Natural killer cell (primary cell): ENCODE results near the gene VAT1. TPM values are rescaled to one million over a fixed set of nuclear protein-coding genes. Genes with fewer than 3 reads are reported as not detected.
A peak's percentile ranks its signal among the peaks of the same experiment; 100 is the strongest.

Experiments used
- ATAC-seq, 3 donors: fragments of 150-1000 bp in 2 of 3; fragments of 200-7000 bp in 1 of 3; cut with Tn5 transposase; 1 replicate in 1 of 3; 2 replicates in 2 of 3; pipeline ENCODE4 v1.10.0; 2021; ENCODE audit warnings: mild to moderate bottlenecking in 2 of 3, moderate library complexity in 2 of 3
- DNase-seq, 2 donors: peaks; one replicate each; pipeline versions ENCODE4 v3.0.0 to v3.0.0-alpha.2; 2013 to 2021; ENCODE audit warnings: mixed read lengths in 1 of 2
- H3K27ac ChIP-seq: one replicate; pipeline ENCODE4 v1.5.1; 2013; ENCODE audit warnings: mild to moderate bottlenecking, low read length
- H3K27me3 ChIP-seq: one replicate; pipeline ENCODE4 v1.6.1; 2013; ENCODE audit warnings: low read length; ENCODE audit not compliant: control insufficient read depth, insufficient read depth
- H3K36me3 ChIP-seq: one replicate; pipeline ENCODE4 v1.6.1; 2013; ENCODE audit warnings: low read length; ENCODE audit not compliant: control insufficient read depth, insufficient read depth
- H3K4me1 ChIP-seq: one replicate; pipeline ENCODE4 v1.6.1; 2013; ENCODE audit warnings: low read length; ENCODE audit not compliant: control insufficient read depth, insufficient read depth
- H3K4me3 ChIP-seq: one replicate; pipeline ENCODE4 v1.5.1; 2013; ENCODE audit warnings: low read length
- H3K9me3 ChIP-seq: one replicate; pipeline ENCODE4 v1.6.1; 2013; ENCODE audit warnings: low read length; ENCODE audit not compliant: control insufficient read depth, insufficient read depth
- H3K27ac Mint-ChIP-seq, 2 donors: one replicate each; pipeline ENCODE4 v1.8.0; 2022; ENCODE audit warnings: mild to moderate bottlenecking in 2 of 2, mixed read lengths in 2 of 2, moderate library complexity in 1 of 2
- H3K27me3 Mint-ChIP-seq, 2 donors: one replicate each; pipeline ENCODE4 v1.8.0; 2022; ENCODE audit warnings: low read depth in 2 of 2, mixed read lengths in 2 of 2
- H3K36me3 Mint-ChIP-seq: one replicate; pipeline ENCODE4 v1.8.0; 2022; ENCODE audit warnings: mixed read lengths
- H3K4me1 Mint-ChIP-seq, 2 donors: one replicate each; pipeline ENCODE4 v1.8.0; 2022; ENCODE audit warnings: mixed read lengths in 2 of 2
- H3K4me3 Mint-ChIP-seq: one replicate; pipeline ENCODE4 v1.8.0; 2022; ENCODE audit warnings: mild to moderate bottlenecking, moderate library complexity, mixed read lengths
- H3K9me3 Mint-ChIP-seq, 2 donors: one replicate each; pipeline ENCODE4 v1.8.0; 2022; ENCODE audit warnings: mixed read lengths in 2 of 2
- CTCF ChIP-seq: fragments of 200-600 bp; IDR thresholded peaks from one replicate; pipeline ENCODE4 v1.8.0; 2022; ENCODE audit warnings: antibody characterized with exemption
- WGBS: methylation state at CpG from one replicate; pipeline ENCODE4 v1.1.7; 2013; ENCODE audit warnings: missing lambda C conversion rate; ENCODE audit not compliant: insufficient coverage; 5-methylcytosine and 5-hydroxymethylcytosine counted together
- intact Hi-C: fragments of 100-400 bp; cut with micrococcal nuclease; formaldehyde crosslinking; loops from one replicate; pipeline ENCODE4 v1.14.2; 2022
- total RNA-seq, 4 donors: library from RNA; stranded (reverse); fragments of 120-200 nt in 1 of 4; gene quantifications; one replicate each; pipeline versions ENCODE4 v1.2.3 to v1.2.4, GENCODE V29; 2013 to 2022

Gene VAT1
- total RNA-seq, 3 donors from 2014 or later (not counting 1 experiment from before 2014, with no cell fraction given): 21.1 to 32.1 (median 31.9) TPM

DNA sequence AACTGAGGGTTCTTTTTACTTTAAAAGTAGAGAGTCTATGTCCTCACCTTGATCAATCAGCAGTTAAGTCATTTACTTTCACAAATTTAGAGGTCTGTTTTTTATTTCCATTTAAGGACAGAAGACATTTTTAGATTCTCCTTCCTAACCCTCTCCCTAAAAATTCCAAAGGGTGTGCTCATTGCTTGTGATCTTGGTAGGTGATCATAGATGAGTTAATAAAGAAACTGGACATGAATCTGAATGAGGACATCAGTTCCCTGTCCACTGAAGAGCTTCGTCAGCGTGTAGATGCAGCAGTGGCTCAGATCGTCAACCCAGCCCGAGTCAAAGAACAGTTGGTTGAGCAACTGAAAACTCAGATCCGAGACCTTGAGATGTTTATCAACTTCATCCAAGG, 33.0 kb downstream of the VAT1 start:
- DNase-seq (no peak), ATAC-seq (no peak)
- Mint-ChIP-seq H3K36me3 (no peaks in the 10 kb centered on the region), H3K27ac (no peak overlapping the region), H3K4me1 (no peaks in the 10 kb centered on the region), H3K4me3 (no peak overlapping the region), H3K9me3 (no peaks in the 10 kb centered on the region), H3K27me3 (no peaks in the 10 kb centered on the region)
- 96% methylated on average over 5 of the region's 5 CpGs for WGBS
- H3K36me3 ChIP-seq: peaks cover 64% of the 10 kb centered on the region
- intact Hi-C loops: no loop called here
- H3K27ac ChIP-seq: no peak overlapping the region
- TF ChIP-seq CTCF: no peak
- H3K4me3 ChIP-seq: no peak overlapping the region
- H3K4me1 ChIP-seq: peaks cover 3% of the 10 kb centered on the region
- H3K9me3 ChIP-seq: no peaks in the 10 kb centered on the region
- H3K27me3 ChIP-seq: no peaks in the 10 kb centered on the region

GRCh38 chr17:42985225-42985624, 37.0 kb downstream of the VAT1 start:
- Histone ChIP-seq H3K36me3 (peaks cover 37% of the 10 kb centered on the region), H3K27me3 (no peaks in the 10 kb centered on the region), H3K9me3 (no peaks in the 10 kb centered on the region), H3K27ac (no peak overlapping the region), H3K4me3 (no peak overlapping the region), H3K4me1 (peaks cover 18% of the 10 kb centered on the region)
- ATAC-seq (no peak), DNase-seq (no peak)
- H3K9me3 Mint-ChIP-seq: no peaks in the 10 kb centered on the region
- WGBS: no CpG with 5 or more reads among the region's 1 CpG
- no peak overlapping the region for H3K27ac Mint-ChIP-seq
- intact Hi-C loops: no loop called here
- H3K4me3 Mint-ChIP-seq: no peak overlapping the region
- no peaks in the 10 kb centered on the region for H3K36me3 Mint-ChIP-seq
- H3K4me1 Mint-ChIP-seq: peaks cover 15 to 22% of the 10 kb centered on the region in 2 donors
- no peaks in the 10 kb centered on the region for H3K27me3 Mint-ChIP-seq
- TF ChIP-seq CTCF: no peak

GRCh38 chr17:42982266-42982665, 39.9 kb downstream of the VAT1 start:
- DNase-seq (no peak), ATAC-seq (no peak)
- Mint-ChIP-seq H3K36me3 (no peaks in the 10 kb centered on the region), H3K27me3 (no peaks in the 10 kb centered on the region), H3K4me3 (peak overlapping the region; percentile 93), H3K9me3 (no peaks in the 10 kb centered on the region), H3K4me1 (peaks cover 19 to 32% of the 10 kb centered on the region in 2 donors), H3K27ac (peak overlapping the region in 1 of 2 donors; percentile 95)
- Histone ChIP-seq H3K27me3 (no peaks in the 10 kb centered on the region), H3K9me3 (no peaks in the 10 kb centered on the region), H3K27ac (no peak overlapping the region), H3K36me3 (peaks cover 9% of the 10 kb centered on the region), H3K4me1 (peaks cover 25% of the 10 kb centered on the region), H3K4me3 (no peak overlapping the region)
- no peak for TF ChIP-seq CTCF
- intact Hi-C loops: loop anchor here (5.0 kb wide), 1 partner anchor 150 kb away; the partner anchor contains the start of gene PSME3

GRCh38 chr17:42980766-42981397, 41.3 kb downstream of the VAT1 start:
- peak overlapping the region; percentile 93 for H3K4me3 Mint-ChIP-seq
- DNase-seq (peak; percentile 46 to 79), ATAC-seq (peak; percentile 68 to 80 (median 72))
- no peaks in the 10 kb centered on the region for H3K9me3 ChIP-seq
- peaks cover 25% of the 10 kb centered on the region for H3K4me1 ChIP-seq
- peak overlapping the region; percentile 79 to 95 for H3K27ac Mint-ChIP-seq
- peaks cover 19 to 32% of the 10 kb centered on the region in 2 donors for H3K4me1 Mint-ChIP-seq
- H3K27ac ChIP-seq: peak overlapping the region; percentile 75
- H3K27me3 Mint-ChIP-seq: no peaks in the 10 kb centered on the region
- intact Hi-C loops: loop anchor here (5.0 kb wide), 1 partner anchor 149 kb away; the partner anchor contains the start of gene PSME3
- H3K4me3 ChIP-seq: peak overlapping the region; percentile 82
- peaks cover 3% of the 10 kb centered on the region for H3K36me3 ChIP-seq
- H3K27me3 ChIP-seq: no peaks in the 10 kb centered on the region
- H3K9me3 Mint-ChIP-seq: no peaks in the 10 kb centered on the region
- peak; percentile 9 for TF ChIP-seq CTCF
- H3K36me3 Mint-ChIP-seq: no peaks in the 10 kb centered on the region
- WGBS: under 1% methylated on average over 67 of the region's 67 CpGs
